Activated T-cell treated with anti-CD3 and anti-CD28 coated beads, Interleukin-2, amount 50 U/mL, for 24 hours (primary cell): Measurements from ENCODE around the gene LLGL1.

Experiments
- DNase-seq: peaks from one replicate; pipeline ENCODE4 v3.0.0-alpha.2; 2020
- H3K27ac Mint-ChIP-seq: 2 replicates; pipeline ENCODE4 v1.8.0; 2020; ENCODE audit warnings: mild to moderate bottlenecking, mixed read lengths
- H3K27me3 Mint-ChIP-seq: 2 replicates; pipeline ENCODE4 v1.8.0; 2020; ENCODE audit warnings: mixed read lengths
- H3K36me3 Mint-ChIP-seq: 2 replicates; pipeline ENCODE4 v1.8.0; 2020; ENCODE audit warnings: low read depth, mixed read lengths
- H3K4me1 Mint-ChIP-seq: 2 replicates; pipeline ENCODE4 v1.8.0; 2020; ENCODE audit warnings: low read depth, mixed read lengths
- H3K4me3 Mint-ChIP-seq: 2 replicates; pipeline ENCODE4 v1.8.0; 2020; ENCODE audit warnings: mild to moderate bottlenecking, moderate library complexity, mixed read lengths
- H3K9me3 Mint-ChIP-seq: 2 replicates; pipeline ENCODE4 v1.8.0; 2020; ENCODE audit warnings: mixed read lengths

The LLGL1 gene

GRCh38 chr17:18230288-18231141 lies 5.1 kb downstream of the LLGL1 start:
- Mint-ChIP-seq H3K36me3 (peaks cover 26% of the 10 kb centered on the region), H3K27me3 (no peaks in the 10 kb centered on the region), H3K4me1 (peaks cover 33% of the 10 kb centered on the region), H3K27ac (no peak overlapping the region), H3K9me3 (no peaks in the 10 kb centered on the region), H3K4me3 (no peak overlapping the region)
- no peak for DNase-seq

GRCh38 chr17:18231164-18231563 lies 5.7 kb downstream of the LLGL1 start:
- Mint-ChIP-seq H3K36me3 (peaks cover 29% of the 10 kb centered on the region), H3K4me1 (peaks cover 37% of the 10 kb centered on the region), H3K27ac (peak overlapping the region; percentile 14), H3K27me3 (no peaks in the 10 kb centered on the region), H3K4me3 (no peak overlapping the region), H3K9me3 (no peaks in the 10 kb centered on the region)
- no peak for DNase-seq

GRCh38 chr17:18233803-18234518 lies 8.5 kb downstream of the LLGL1 start:
- Mint-ChIP-seq H3K4me3 (no peak overlapping the region), H3K9me3 (no peaks in the 10 kb centered on the region), H3K4me1 (peaks cover 15% of the 10 kb centered on the region), H3K36me3 (peaks cover 47% of the 10 kb centered on the region), H3K27ac (no peak overlapping the region), H3K27me3 (no peaks in the 10 kb centered on the region)
- no peak for DNase-seq

GRCh38 chr17:18234853-18235380 lies 9.5 kb downstream of the LLGL1 start:
- H3K27me3 Mint-ChIP-seq: no peaks in the 10 kb centered on the region
- H3K9me3 Mint-ChIP-seq: no peaks in the 10 kb centered on the region
- H3K27ac Mint-ChIP-seq: peak overlapping the region; percentile 88
- no peak for DNase-seq
- H3K36me3 Mint-ChIP-seq: peaks cover 56% of the 10 kb centered on the region
- no peak overlapping the region for H3K4me3 Mint-ChIP-seq
- H3K4me1 Mint-ChIP-seq: peaks cover 15% of the 10 kb centered on the region

GRCh38 chr17:18235743-18236256 lies 10.4 kb downstream of the LLGL1 start:
- H3K4me3 Mint-ChIP-seq: no peak overlapping the region

GRCh38 chr17:18236494-18236893 lies 11.1 kb downstream of the LLGL1 start:
- peak overlapping the region; percentile 88 for H3K27ac Mint-ChIP-seq
- H3K4me1 Mint-ChIP-seq: peaks cover 15% of the 10 kb centered on the region
- H3K4me3 Mint-ChIP-seq: no peak overlapping the region

More at GRCh38 chr17:18235743-18236256, 10.4 kb downstream of the LLGL1 start:
- DNase-seq: peak; percentile 66
- peaks cover 61% of the 10 kb centered on the region for H3K36me3 Mint-ChIP-seq
- H3K4me1 Mint-ChIP-seq: peaks cover 15% of the 10 kb centered on the region
- peak overlapping the region; percentile 88 for H3K27ac Mint-ChIP-seq
- no peaks in the 10 kb centered on the region for H3K27me3 Mint-ChIP-seq
- H3K9me3 Mint-ChIP-seq: no peaks in the 10 kb centered on the region

GRCh38 chr17:18237461-18237860 lies 12.0 kb downstream of the LLGL1 start:
- Mint-ChIP-seq H3K9me3 (no peaks in the 10 kb centered on the region), H3K4me3 (no peak overlapping the region), H3K27ac (no peak overlapping the region), H3K4me1 (peaks cover 15% of the 10 kb centered on the region), H3K27me3 (no peaks in the 10 kb centered on the region), H3K36me3 (peaks cover 66% of the 10 kb centered on the region)
- DNase-seq: no peak

More at GRCh38 chr17:18236494-18236893, 11.1 kb downstream of the LLGL1 start:
- DNase-seq: no peak
- Mint-ChIP-seq H3K36me3 (peaks cover 65% of the 10 kb centered on the region), H3K27me3 (no peaks in the 10 kb centered on the region), H3K9me3 (no peaks in the 10 kb centered on the region)

GRCh38 chr17:18238299-18238698 lies 12.9 kb downstream of the LLGL1 start:
- no peak overlapping the region for H3K27ac Mint-ChIP-seq
- H3K36me3 Mint-ChIP-seq: peaks cover 70% of the 10 kb centered on the region
- no peak for DNase-seq
- no peaks in the 10 kb centered on the region for H3K9me3 Mint-ChIP-seq
- no peak overlapping the region for H3K4me3 Mint-ChIP-seq
- no peaks in the 10 kb centered on the region for H3K27me3 Mint-ChIP-seq
- peaks cover 15% of the 10 kb centered on the region for H3K4me1 Mint-ChIP-seq

- H3K36me3 Mint-ChIP-seq: peaks cover 66% of the 10 kb centered on the region
- H3K27me3 Mint-ChIP-seq: no peaks in the 10 kb centered on the region
- H3K9me3 Mint-ChIP-seq: no peaks in the 10 kb centered on the region
Observed at GRCh38 chr17:18240449-18240848, 15.0 kb downstream of the LLGL1 start.

GRCh38 chr17:18241229-18241871 lies 15.9 kb downstream of the LLGL1 start:
- H3K27me3 Mint-ChIP-seq: no peaks in the 10 kb centered on the region
- H3K4me1 Mint-ChIP-seq: no peaks in the 10 kb centered on the region
- H3K4me3 Mint-ChIP-seq: no peak overlapping the region
- no peaks in the 10 kb centered on the region for H3K9me3 Mint-ChIP-seq
- peaks cover 67% of the 10 kb centered on the region for H3K36me3 Mint-ChIP-seq
- no peak for DNase-seq
- H3K27ac Mint-ChIP-seq: peak overlapping the region; percentile 26

More at GRCh38 chr17:18240449-18240848, 15.0 kb downstream of the LLGL1 start:
- Mint-ChIP-seq H3K27ac (no peak overlapping the region), H3K4me1 (peaks cover 8% of the 10 kb centered on the region), H3K4me3 (no peak overlapping the region)
- no peak for DNase-seq

GRCh38 chr17:18245038-18245776 lies 19.8 kb downstream of the LLGL1 start:
- Mint-ChIP-seq H3K27ac (no peak overlapping the region), H3K36me3 (peaks cover 75% of the 10 kb centered on the region)
- no peak for DNase-seq

GRCh38 chr17:18246109-18246725 lies 20.8 kb downstream of the LLGL1 start:
- H3K27ac Mint-ChIP-seq: no peak overlapping the region
- no peaks in the 10 kb centered on the region for H3K27me3 Mint-ChIP-seq
- H3K4me3 Mint-ChIP-seq: no peak overlapping the region
- no peaks in the 10 kb centered on the region for H3K4me1 Mint-ChIP-seq
- peaks cover 79% of the 10 kb centered on the region for H3K36me3 Mint-ChIP-seq
- DNase-seq: no peak
- H3K9me3 Mint-ChIP-seq: no peaks in the 10 kb centered on the region

More at GRCh38 chr17:18245038-18245776, 19.8 kb downstream of the LLGL1 start:
- no peaks in the 10 kb centered on the region for H3K9me3 Mint-ChIP-seq
- no peaks in the 10 kb centered on the region for H3K27me3 Mint-ChIP-seq
- no peak overlapping the region for H3K4me3 Mint-ChIP-seq
- no peaks in the 10 kb centered on the region for H3K4me1 Mint-ChIP-seq

- no peak overlapping the region for H3K4me3 Mint-ChIP-seq
- H3K9me3 Mint-ChIP-seq: no peaks in the 10 kb centered on the region
- peak overlapping the region; percentile 52 for H3K27ac Mint-ChIP-seq
- DNase-seq: peak; percentile 65
- no peaks in the 10 kb centered on the region for H3K27me3 Mint-ChIP-seq
- no peaks in the 10 kb centered on the region for H3K4me1 Mint-ChIP-seq
- H3K36me3 Mint-ChIP-seq: peaks cover 83% of the 10 kb centered on the region
Observed at GRCh38 chr17:18246880-18247612, 21.6 kb downstream of the LLGL1 start.
